Fibroblast of lung (primary cell): Measurements from ENCODE around the gene NOD1. TPM values are rescaled to one million over a fixed set of nuclear protein-coding genes. Genes with fewer than 3 reads are reported as not detected.
A peak's percentile ranks its signal among the peaks of the same experiment; 100 is the strongest.

Experiments used
- DNase-seq, 2 donors: peaks; one replicate each; pipeline versions ENCODE4 v3.0.0 to v3.0.0-alpha.2; 2010; ENCODE audit warnings: low read depth in 2 of 2
- H2AFZ ChIP-seq: 2 replicates; pipeline ENCODE4 v1.5.1; 2012; ENCODE audit warnings: low read length, control low read depth, inconsistent platforms
- H3K27ac ChIP-seq: 2 replicates; pipeline ENCODE4 v1.5.1; 2011; ENCODE audit warnings: low read length, control low read depth; ENCODE audit not compliant: insufficient read depth
- H3K27me3 ChIP-seq: 2 replicates; pipeline ENCODE4 v1.5.1; 2011; ENCODE audit warnings: mild to moderate bottlenecking, low read length; ENCODE audit not compliant: control insufficient read depth, insufficient read depth
- H3K36me3 ChIP-seq: 2 replicates; pipeline ENCODE4 v1.5.1; 2011; ENCODE audit warnings: low read length; ENCODE audit not compliant: control insufficient read depth, insufficient read depth
- H3K4me1 ChIP-seq: 2 replicates; pipeline ENCODE4 v1.5.1; 2011; ENCODE audit warnings: low read length; ENCODE audit not compliant: control insufficient read depth, insufficient read depth; ENCODE audit errors: extremely low read depth
- H3K4me2 ChIP-seq: 2 replicates; pipeline ENCODE4 v1.5.1; 2011; ENCODE audit warnings: low read length, control low read depth; ENCODE audit not compliant: insufficient read depth; ENCODE audit errors: extremely low read depth
- H3K4me3 ChIP-seq, 4 experiments: fragments of 200-600 bp in 1 of 4; sonication (generic) in 1 of 4; replicated peaks in 1 of 4; 2 replicates each; pipeline ENCODE4 v1.5.1; 2011 to 2016; ENCODE audit warnings: low read length in 4 of 4, low read depth in 3 of 4, mild to moderate bottlenecking in 3 of 4, control low read depth in 2 of 4, inconsistent platforms in 1 of 4, mixed read lengths in 1 of 4; ENCODE audit not compliant: insufficient read depth in 1 of 4; ENCODE audit errors: control extremely low read depth in 1 of 4
- H3K79me2 ChIP-seq: 2 replicates; pipeline ENCODE4 v1.5.1; 2012; ENCODE audit warnings: mild to moderate bottlenecking, low read length, inconsistent platforms; ENCODE audit not compliant: control insufficient read depth, insufficient read depth
- H3K9ac ChIP-seq: 2 replicates; pipeline ENCODE4 v1.5.1; 2011; ENCODE audit warnings: mild to moderate bottlenecking, low read length, control low read depth; ENCODE audit not compliant: insufficient read depth
- H3K9me3 ChIP-seq: 2 replicates; pipeline ENCODE4 v1.5.1; 2012; ENCODE audit warnings: low read depth, low read length; ENCODE audit not compliant: control insufficient read depth, insufficient read depth
- H4K20me1 ChIP-seq: 2 replicates; pipeline ENCODE4 v1.5.1; 2011; ENCODE audit warnings: low read length; ENCODE audit not compliant: control insufficient read depth, insufficient read depth; ENCODE audit errors: extremely low read depth
- CTCF ChIP-seq, 2 donors: IDR thresholded peaks in 1 of 2; conservative IDR thresholded peaks in 1 of 2; 1 replicate in 1 of 2; 2 replicates in 1 of 2; pipeline ENCODE4 v1.5.1; 2011 to 2012; ENCODE audit warnings: low read length in 2 of 2, control low read depth in 1 of 2, inconsistent platforms in 1 of 2, low read depth in 1 of 2, mild to moderate bottlenecking in 1 of 2
- EZH2 ChIP-seq: IDR thresholded peaks from 2 replicates; pipeline ENCODE4 v1.5.1; 2012; ENCODE audit warnings: low read length, control low read depth, mild to moderate bottlenecking; ENCODE audit errors: missing control alignments
- polyA plus RNA-seq, 2 donors: library from polyadenylated mRNA; depleted of rRNA in 1 of 2; stranded (reverse) in 1 of 2; unstranded in 1 of 2; fragments of >200 nt; gene quantifications; 2 replicates each; pipeline ENCODE4 v1.2.1, GENCODE V29; 2011 to 2012; ENCODE audit warnings: missing spikeins in 1 of 2
- total RNA-seq: library from RNA; depleted of rRNA; stranded (reverse); fragments of >200 nt; gene quantifications from 2 replicates; pipeline ENCODE4 v1.2.1, GENCODE V29; 2014

The NOD1 gene
- total and polyA plus RNA-seq, 2 donors (not counting 1 experiment from before 2014, with no cell fraction given) = 3.3 to 7.3 TPM

GRCh38 chr7:30433082-30433481 lies 45.5 kb downstream of the NOD1 start:
- Histone ChIP-seq H2AFZ (no peak overlapping the region), H3K27ac (peak overlapping the region; percentile 4), H3K36me3 (no peaks in the 10 kb centered on the region), H3K4me3 (no peak overlapping the region), H3K4me1 (peaks cover 2% of the 10 kb centered on the region), H4K20me1 (no peaks in the 10 kb centered on the region), H3K4me2 (no peak overlapping the region), H3K27me3 (no peaks in the 10 kb centered on the region), H3K79me2 (no peaks in the 10 kb centered on the region), H3K9me3 (no peaks in the 10 kb centered on the region), H3K9ac (no peak overlapping the region)
- peak; percentile 79 to 91 for DNase-seq
- no peak for TF ChIP-seq CTCF (conservative IDR thresholded peaks at IDR 0.05 in 1 of 2, IDR thresholded peaks at IDR 0.05 in 1 of 2; ENCODE audit: low read depth in 1 of 2, low read length in 2 of 2)
- no peak for TF ChIP-seq EZH2

- H4K20me1 ChIP-seq = no peaks in the 10 kb centered on the region
- no peak for DNase-seq
- H3K27ac ChIP-seq = no peak overlapping the region
- no peak overlapping the region for H3K4me3 ChIP-seq
- H3K9ac ChIP-seq = no peak overlapping the region
- H3K27me3 ChIP-seq = no peaks in the 10 kb centered on the region
- peaks cover 2% of the 10 kb centered on the region for H3K4me1 ChIP-seq
- TF ChIP-seq CTCF (conservative IDR thresholded peaks at IDR 0.05 in 1 of 2, IDR thresholded peaks at IDR 0.05 in 1 of 2; ENCODE audit: low read depth in 1 of 2, low read length in 2 of 2) = no peak
- TF ChIP-seq EZH2 = no peak
- H2AFZ ChIP-seq = no peak overlapping the region
- no peaks in the 10 kb centered on the region for H3K79me2 ChIP-seq
- no peaks in the 10 kb centered on the region for H3K9me3 ChIP-seq
- H3K36me3 ChIP-seq = no peaks in the 10 kb centered on the region
- H3K4me2 ChIP-seq = no peak overlapping the region
Measured at GRCh38 chr7:30430777-30431176, 47.8 kb downstream of the NOD1 start.

- H3K9ac ChIP-seq = no peak overlapping the region
- TF ChIP-seq CTCF (conservative IDR thresholded peaks at IDR 0.05 in 1 of 2, IDR thresholded peaks at IDR 0.05 in 1 of 2; ENCODE audit: low read depth in 1 of 2, low read length in 2 of 2) = no peak
- no peak for TF ChIP-seq EZH2
- no peak overlapping the region for H3K4me2 ChIP-seq
- H4K20me1 ChIP-seq = no peaks in the 10 kb centered on the region
- no peaks in the 10 kb centered on the region for H3K9me3 ChIP-seq
- no peak overlapping the region for H3K4me3 ChIP-seq
- no peak overlapping the region for H2AFZ ChIP-seq
- H3K4me1 ChIP-seq = peaks cover 2% of the 10 kb centered on the region
- no peak overlapping the region for H3K27ac ChIP-seq
- no peaks in the 10 kb centered on the region for H3K79me2 ChIP-seq
- H3K36me3 ChIP-seq = no peaks in the 10 kb centered on the region
- no peaks in the 10 kb centered on the region for H3K27me3 ChIP-seq
- DNase-seq = no peak
Measured at GRCh38 chr7:30430276-30430675, 48.3 kb downstream of the NOD1 start.
